COLO829 (cell line): Measurements from ENCODE around the gene PICALM.

Source experiments
- DNase-seq: peaks from one replicate; pipeline ENCODE4 v3.0.0; 2012; ENCODE audit warnings: low spot score

PICALM gene

DNA sequence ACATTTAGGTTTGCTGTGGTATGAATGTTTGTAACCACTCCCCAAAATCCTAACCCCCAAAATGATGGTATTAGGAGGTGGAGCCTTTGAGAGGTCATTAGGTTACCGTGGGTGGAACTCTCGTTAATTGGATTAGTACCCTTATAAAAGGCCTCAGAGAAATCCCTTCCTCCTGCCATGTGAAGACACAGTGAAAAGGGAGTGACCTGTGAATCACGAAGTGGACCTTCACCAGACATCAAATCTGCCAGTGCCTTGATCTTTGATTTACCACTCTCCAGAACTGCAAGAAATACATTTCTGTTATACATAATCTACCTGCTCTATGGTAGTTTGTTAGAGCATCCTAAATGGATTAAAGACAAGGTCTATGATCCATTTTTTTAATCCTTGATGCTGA is 12.6 kb upstream of the PICALM start:
- DNase-seq = no peak

DNA sequence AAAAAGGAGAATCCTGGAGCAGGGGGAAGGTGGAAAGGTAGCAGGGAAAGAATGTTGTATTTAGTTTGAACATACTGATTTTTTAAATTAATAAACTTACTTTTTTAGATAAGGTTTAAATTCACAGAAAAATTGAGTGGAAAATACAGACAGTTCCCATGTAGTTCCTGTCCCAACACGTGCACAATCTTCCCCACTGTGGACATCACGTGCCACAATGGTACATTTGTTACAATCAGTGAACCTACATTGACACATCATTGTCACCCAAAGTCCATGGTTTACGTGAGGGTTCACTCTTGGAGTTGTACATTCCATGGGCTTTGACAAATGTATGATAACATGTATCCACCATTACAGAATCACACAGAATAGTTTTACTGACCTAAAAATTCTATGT is 10.5 kb upstream of the PICALM start:
- DNase-seq = no peak

DNA sequence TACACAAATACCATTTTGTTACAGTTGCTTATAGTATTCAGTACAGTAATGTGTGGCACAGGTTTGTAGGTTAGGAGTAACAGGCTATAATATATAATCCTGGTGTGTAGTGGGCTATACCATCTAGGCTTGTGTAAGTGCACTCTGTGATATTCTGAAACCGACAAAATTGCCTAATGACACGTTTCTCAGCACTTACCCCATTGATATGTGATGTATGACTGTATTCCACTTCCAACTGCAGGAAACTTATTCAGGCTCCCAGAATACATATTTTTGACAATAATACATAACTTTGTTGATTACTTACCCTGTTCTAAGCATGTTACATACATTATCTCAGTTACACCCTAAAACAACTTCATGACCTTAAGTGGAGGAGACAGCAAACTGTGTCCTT is 5.1 kb upstream of the PICALM start:
- no peak for DNase-seq

DNA sequence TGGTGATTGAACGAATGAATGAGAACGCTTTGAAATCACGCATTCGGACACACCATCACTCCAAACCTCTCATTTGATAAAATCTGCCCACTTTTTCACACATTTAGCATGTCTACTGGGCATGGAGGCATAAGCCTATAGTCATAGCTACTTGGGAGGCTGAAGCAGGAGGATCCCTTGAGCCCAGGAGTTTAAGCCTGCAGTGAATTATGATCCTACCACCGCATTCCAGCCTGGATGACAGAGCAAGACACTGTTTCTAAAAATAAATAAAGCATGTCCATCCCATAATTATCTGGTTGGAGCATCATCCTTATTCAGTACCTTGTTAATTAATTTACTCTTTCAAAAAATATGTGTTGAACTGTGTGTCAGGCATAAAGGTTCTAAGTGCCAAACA is 3.3 kb upstream of the PICALM start:
- no peak for DNase-seq

DNA sequence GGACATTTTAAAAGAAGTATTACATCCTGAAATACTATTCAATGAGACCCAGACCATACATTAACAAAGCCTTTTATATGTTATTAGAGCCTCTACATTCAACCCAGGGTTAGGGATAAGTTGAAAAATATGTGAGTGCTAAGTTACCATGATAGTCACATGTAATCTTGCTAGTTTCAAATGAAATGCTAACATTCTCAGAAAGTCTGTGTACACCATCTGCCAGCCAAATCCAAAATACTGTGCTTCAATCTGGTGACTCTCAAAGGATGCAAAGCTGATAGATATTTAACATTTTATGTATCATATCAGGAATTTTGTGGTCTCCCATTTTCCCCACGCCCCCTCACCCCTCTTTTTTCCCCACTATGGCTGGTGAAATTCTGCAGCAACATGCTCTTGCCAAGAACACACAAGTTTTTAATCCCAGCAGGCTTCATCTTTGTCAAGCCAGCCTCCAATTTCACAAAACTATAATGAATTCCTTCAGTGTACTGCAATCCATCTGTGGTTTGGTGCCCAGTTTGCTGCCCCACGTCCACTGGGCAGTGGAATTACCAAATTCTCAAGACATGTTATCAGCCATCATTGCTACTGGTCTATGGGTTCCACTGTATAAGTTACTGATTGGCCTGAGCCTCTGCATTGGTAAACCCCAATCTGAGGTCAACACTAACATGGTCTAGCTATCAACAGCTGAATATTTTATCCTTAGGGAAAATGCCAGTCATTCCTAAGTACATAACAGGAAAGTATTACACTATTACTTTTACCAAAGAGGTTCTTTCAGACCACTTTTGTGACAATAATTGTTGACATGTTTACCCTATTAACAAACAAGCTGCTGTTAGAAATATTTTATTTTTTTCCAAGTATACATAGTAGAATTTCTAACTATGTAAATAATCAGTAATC is 1.5 kb upstream of the PICALM start:
- no peak for DNase-seq

DNA sequence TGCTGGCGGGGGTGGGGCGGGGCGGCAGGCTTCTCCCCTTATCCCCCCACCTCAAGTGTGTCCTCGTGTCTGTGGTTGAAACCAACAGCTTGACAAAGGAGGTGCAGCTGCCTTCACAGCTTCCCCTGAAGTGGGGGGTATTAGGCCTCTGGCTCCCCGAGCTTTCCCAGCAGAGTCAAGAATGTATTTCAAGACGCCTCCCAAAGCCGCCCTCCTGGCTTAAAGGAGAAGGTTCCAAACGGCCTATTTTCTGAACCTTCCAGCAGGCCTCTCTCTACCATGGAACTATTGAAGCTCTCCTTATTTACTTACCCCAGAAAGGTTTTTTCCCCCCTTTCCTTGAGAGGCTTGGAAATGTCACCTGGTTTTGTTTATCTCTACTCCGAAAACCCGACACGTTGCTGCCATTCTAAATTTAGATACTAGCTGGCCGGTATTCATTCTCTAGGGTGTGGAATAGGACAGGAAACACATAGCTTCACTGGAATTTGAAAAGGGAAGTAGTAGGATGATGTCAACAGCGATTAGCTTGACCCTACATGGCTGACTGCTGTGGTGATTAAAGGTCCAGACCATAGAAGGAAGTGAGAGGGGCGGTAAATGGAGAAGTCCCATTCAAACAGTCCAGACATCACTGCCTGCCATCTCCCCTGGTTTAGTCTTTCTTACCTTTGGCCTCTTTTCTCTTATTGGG is 671 bp upstream of the PICALM start:
- DNase-seq = peak; percentile 38

DNA sequence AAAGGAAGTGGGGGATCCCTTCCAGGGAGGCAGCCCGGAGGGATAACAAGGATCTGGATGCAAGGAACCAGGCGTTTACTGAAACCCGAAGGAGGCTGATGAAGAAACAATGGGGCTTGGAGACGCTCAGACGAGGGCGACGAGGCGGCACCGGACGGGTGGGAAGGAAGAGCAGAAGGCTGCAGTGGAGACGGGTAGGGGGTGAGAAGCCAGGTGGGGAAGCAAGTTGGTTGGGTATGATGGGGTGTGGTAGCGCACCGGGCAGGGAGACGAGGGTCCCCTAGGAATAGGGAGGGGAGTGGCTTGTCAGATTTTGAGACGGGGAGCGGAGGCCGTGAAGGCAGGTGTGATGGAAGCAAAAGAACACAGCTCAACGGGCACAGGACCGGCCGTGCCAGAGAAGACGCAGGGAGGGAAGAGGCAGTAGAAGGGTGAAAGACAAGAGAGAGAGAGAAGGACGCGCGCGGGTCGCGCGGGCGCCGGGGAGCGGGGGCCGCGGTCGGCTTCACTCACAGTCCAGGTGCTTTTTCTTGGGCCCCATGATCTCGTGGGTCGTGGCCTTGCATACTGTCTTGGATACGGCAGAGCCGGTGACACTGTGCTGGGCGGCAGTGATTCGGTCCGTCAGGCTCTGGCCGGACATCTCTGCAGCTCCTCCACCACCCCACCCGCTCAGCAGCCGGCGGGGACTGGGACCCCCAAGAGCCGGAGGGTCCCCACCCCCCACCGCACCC is 579 bp downstream of the PICALM start:
- DNase-seq = no peak

DNA sequence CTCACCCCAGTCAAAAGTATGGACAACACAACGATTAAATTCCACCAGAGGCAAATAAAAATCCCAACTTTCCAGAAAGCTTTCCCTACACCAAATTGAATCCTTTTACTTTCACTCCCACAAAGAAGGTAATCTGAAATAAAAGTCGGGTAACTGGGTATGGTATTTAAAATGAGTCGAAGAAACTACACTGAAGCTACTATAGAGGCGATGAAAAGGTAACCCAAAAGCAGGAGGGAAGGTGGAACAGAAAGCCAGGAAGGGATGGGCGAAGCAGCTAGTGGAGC is 1.1 kb downstream of the PICALM start:
- DNase-seq = no peak

DNA sequence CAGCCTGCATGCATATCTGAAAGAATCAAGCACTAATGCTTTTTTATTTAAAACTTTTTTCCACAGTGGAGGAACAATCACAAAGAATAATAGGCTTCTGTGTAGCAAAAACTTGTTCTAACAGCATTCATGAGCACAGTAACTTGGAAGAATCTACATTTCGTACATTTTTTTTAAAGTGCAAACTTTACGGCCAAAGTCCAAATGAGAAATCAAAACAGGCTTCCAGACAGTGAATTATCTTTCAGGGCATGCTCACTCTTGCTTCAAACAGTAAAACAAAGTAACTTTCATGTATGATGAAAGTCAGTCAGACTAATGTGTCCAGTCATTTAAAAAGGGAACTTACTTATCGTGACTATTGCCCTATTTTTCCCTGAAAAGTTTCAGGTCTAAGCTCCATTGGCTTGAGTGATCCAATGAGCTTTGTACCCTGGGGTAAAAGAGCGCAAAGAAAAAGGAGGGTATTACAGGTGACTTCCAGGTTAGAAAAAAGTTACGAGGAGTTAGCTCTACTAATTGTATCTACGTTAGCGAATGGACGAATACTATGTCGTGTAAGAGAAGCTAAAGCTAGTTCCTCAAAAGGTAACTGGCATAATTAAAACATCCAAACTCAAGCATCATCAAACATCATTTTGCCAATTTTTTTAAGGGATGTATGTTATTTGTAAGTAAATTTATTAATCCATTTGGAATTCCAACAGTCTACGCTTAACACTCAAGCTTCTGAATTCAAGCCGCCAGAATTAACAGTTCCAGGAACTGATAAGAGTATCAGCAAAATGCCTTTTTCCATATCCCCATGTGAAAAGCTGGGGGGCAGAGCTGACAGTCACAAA is 1.7 kb downstream of the PICALM start:
- no peak for DNase-seq

DNA sequence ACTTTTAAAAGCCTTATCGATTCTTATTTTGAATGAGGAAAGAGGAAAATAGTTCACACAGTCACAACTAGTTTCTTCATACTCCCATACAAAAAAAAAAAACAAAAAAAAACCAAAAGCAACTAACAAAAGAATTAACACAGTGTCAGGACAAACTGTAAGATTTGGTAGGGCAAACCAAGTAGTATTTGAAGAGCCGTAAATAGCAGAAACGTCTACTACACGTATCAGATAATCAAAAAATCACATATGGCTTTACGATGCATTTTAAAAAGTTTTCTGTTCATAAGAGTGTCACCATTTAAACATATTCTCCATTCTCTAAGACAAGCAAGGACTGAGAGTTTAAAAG is 2.3 kb downstream of the PICALM start:
- no peak for DNase-seq

DNA sequence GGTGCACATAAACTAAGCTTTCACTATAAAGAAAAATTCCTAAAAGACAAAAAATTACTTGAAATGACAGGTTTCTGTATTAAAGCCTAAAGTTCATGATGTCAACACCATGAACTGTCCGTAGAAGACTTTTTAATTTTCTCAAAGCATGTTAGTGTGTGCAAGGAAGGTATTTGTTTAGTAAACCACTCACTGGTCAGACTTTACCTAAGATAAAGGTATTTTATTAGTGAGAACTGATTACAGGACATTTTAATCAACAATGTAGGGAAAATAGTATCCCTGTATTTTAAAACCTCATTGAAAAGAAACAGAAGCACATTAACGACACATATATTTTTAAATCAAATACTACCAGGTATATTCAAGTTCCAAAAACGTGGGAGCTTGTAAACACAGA is 2.9 kb downstream of the PICALM start:
- DNase-seq = no peak

DNA sequence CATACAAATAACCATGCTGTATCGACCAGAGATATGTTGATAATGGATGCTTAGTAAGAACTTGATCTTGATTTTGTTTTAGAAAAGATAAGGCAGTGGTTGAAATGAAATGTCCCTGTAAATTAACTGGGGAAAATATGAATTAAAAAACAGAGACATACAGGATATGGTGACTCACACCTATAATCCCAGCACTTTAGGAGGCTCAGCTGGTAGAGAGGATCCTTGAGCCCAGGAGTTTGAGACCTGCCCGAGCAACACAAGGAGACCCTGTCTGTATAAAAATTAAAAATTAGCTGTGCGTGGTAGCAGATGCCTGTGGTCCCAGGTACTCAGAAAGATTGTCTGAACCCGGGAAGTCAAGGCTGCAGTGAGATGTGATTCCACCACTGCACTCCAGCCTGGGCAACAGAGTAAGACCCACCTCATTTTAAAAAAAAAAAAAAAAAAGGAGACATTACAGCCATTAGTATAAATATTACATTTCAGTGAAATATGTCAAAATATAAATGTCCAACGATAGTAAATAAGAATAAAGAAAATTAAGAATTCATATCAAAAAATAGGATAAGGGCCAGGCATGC is 4.6 kb downstream of the PICALM start:
- DNase-seq = no peak

DNA sequence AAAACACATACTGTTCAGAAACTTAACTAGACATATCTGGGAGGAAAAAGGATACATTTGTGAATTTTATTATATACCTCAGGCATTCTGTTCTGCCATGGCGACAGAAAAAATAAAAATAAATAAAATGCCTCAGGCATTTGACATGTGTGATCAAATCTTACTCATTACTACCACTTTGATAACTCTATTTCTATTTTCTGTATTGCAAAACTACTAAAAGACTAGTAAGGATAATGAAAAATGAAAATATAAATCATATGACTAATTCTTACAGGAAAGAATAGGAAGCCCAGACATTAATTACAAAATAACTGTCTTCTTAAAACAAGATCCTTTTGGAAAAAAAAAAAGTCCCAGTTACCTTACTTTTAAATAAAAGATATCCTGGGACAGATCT is 5.3 kb downstream of the PICALM start:
- no peak for DNase-seq

DNA sequence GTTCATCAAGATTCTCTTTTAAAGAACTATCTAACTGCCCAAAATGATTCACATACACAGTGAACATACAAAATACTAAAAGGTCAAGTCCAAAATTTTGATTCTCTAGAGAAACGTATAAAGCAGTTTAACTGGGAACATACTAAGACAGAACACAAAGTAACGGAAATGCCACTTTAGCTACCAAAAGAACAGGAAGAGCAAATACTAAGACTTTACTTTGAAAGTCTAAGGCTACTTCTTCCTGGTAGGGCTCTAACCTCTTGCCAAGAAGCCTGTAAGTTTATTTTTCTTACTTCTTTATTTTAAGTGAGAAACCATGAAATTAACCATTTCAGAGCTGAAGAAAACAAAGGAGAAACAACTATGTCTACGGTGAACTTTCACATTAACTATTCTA is 6.2 kb downstream of the PICALM start:
- DNase-seq = no peak

DNA sequence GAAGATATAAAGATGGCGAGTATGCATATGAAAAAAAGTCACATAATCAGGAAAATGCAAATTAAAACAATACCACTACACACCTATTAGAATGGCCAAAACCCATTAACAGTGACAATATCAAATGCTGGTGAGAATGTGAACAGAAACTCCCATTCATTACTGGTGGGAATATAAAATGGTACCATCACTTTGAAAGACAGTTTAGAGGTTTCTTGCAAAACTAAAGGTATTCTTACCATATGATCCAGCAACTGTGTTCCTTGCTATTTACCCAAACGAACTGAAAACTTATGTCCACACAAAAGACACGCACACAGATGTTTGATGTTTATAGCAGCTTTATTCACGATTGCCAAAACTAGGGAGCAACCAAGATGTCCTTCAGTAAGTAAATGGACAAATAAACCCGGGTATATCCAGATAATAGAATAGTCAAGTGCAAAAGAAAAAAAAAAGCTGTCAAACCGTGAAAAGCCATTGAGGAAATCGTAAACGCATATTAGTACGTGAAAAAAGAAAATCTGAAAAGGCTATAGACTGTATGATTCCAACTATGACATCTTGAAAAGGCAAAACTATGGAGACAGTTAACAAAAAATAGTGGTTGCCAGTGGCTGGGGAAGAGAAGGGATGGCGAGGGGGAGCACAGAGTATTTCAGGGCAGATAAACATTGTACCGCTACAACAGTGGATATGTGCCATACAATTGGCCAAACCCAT is 7.2 kb downstream of the PICALM start:
- no peak for DNase-seq

DNA sequence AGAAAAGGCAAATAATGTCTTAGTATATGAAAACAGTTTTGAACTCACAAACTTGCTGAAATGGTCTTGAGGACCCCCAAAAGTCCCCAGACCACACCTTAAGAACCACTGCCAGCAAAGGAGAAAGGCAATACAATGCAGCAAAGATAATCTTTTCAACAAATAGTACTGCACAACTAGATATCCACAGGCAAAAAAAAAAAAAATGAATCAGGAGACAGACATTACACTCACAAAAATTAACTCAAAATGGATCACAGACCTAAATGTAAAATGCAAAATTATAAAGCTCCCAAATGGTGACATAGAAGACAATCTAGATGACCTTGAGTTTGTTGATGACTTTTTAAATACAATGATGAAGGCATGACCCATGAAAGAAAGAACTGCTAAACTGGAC is 8.3 kb downstream of the PICALM start:
- no peak for DNase-seq

DNA sequence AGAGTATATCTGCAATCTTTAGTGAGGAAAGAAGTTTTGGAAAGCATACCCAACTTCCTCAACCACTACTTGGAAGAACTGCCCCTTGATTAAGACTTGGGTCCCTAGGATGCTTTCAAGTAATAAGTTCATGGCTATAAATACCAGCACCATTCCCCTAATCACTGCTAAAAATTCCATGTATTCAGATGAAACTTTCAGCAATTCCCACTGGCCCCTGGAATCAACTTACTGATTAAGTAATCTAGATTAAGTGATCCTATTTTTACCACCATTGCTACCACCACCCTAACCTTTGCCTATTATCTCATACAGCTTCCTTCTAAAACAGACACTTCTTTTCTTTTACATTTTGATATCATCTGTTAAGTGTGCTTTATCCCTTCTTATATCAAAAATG is 10.5 kb downstream of the PICALM start:
- no peak for DNase-seq

DNA sequence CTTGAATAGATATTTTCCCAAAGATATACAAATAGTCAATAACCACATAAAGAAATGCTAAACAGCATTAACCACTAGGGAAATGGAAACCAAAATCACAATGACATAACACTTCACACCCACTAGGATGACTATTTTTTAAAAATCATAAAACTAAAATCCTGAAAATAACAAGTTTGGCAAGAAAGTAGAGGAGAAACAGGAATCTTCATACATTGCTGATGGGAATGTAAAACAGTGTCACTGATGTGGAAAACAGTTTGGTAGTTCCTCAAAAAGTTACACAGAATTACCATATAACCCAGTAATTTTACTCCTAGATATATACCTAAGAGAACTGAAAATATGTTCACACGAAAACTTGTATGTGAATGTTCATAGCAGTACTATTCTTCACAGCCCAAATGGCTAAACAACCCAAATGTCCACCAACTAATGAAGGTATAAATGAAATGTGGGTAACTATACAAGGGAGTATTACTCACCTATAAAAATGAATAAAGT is 12.5 kb downstream of the PICALM start:
- DNase-seq = no peak

DNA sequence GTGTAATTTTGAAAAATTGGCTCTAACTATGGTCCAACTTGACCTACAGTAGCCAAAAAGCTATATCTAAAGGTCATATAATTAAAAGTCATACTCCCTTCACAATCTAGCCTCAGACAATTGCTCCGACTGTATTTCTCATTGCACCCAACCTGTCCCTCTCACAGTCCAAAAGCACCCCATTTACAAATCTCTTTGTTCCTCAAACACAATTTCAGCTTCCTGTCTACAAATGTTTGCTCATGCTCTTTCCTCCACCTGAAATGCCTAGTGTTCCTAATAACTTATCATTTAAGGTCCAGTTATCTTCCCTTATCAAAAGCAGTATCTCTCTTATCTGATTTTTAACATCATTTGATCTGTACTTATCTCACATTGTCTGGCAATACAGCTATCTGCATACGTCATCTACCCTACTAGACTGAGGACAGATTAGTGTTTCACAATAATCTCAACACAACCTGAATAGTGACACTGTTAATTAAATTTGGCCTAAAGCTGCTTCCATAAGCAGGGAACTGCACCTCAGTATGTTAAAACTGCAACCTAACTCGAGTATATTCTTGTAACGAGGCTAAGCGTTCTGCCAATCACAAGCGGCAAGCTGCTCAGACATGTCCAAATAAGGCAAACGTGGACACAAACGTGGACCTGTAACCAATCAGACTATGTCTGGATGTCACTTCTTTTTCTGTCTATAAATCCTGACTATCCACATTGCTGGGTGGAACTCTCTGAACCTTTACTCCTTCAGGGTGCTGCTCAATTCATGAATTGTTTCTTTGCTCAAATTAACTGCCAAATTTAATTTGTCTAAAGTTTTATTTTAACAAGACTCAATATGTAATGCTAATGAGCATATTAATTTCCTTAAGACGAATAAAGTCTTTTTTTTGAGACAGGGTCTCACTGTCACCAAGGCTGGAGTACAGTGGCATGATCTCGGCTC is 15.9 kb downstream of the PICALM start:
- no peak for DNase-seq

DNA sequence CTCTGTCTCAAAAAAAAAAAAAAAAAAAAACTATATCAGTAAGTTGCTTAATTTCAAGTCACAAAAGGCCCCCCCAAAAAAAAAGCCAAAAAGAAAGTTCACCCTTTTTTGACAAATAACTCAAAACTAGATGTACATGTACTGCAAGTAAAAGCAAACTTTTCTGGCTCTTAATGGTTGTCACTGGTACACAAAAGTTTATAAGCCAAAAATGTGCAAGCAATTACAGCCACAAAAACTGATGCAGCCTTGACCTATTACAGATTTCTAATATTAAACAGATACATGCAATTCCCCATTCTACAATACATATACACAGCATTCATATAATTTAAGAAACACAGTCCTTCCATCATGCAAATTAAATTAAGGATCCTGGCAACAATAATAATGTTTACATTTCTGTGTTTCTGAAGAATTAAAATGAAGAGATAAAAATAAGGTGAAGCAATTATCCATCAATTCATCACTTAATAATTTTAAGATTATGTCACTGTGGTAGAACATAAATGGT is 18.6 kb downstream of the PICALM start:
- no peak for DNase-seq
